ENCODE measurements around the gene MRPL10. TPM values are rescaled to one million over a fixed set of nuclear protein-coding genes. Genes with fewer than 3 reads are reported as not detected.

Gene MRPL10
- total and polyA plus RNA-seq, 12 donors, result 44.2 to 72.3 (median 61.9) TPM

DNA sequence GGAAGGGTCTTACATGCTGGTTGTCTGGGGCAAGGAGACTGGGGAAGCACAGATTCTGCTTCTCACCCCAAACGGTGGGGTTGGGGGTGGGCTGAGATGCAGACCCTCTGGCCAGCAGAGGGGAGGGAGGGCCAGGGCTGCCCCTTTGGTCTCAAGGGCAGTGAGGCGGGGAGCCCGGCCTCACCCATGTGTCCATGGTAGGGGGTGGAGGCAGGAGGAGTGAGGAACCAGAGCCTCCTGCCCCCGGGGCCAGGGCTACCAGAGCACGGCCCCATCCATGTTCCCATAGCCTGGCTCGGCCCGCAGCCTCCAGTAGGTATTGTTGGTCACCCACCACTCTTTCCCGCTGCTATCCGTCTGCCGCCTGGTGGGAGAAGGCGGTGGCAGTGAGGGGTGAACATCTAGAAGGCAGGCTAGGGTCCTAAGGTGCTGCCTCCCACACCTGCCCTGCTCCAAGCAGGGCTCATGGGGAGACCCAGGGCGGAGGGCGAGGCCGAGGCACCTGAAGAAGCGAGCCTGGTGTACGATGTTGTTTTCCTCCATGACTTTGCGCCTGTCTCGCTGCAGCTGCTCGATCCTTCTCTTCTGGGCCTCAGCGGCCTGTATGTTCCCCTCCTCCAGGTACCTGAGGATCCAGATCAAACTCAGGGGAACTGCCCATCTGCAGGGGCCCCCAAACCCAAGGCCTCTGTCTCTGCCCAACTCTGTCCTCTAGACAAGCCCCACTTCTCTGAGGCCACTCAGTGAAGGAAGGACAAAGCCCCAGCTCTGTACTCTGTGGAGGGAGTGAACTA is 23.1 kb downstream of the MRPL10 start:
- Histone ChIP-seq H3K27me3 (no peaks in the 10 kb centered on the region), H3K36me3 (peaks cover 0 to 67% (median 13%) of the 10 kb centered on the region in 9 donors), H3K27ac (no peak overlapping the region), H3K4me3 (no peak overlapping the region), H3K9me3 (no peaks in the 10 kb centered on the region), H3K4me1 (peaks cover 0 to 14% (median 0%) of the 10 kb centered on the region in 9 donors)
- intact Hi-C loops (cut with DNase I), result loop anchor here in 3 of 10 donors (10.0 kb wide), 2 partner anchors 113 to 143 kb away; partner anchors contain the start of gene TBKBP1 (in 1 of the 3)
- DNase-seq (no peak), ATAC-seq (no peak)
- TF ChIP-seq, protein P1, sequence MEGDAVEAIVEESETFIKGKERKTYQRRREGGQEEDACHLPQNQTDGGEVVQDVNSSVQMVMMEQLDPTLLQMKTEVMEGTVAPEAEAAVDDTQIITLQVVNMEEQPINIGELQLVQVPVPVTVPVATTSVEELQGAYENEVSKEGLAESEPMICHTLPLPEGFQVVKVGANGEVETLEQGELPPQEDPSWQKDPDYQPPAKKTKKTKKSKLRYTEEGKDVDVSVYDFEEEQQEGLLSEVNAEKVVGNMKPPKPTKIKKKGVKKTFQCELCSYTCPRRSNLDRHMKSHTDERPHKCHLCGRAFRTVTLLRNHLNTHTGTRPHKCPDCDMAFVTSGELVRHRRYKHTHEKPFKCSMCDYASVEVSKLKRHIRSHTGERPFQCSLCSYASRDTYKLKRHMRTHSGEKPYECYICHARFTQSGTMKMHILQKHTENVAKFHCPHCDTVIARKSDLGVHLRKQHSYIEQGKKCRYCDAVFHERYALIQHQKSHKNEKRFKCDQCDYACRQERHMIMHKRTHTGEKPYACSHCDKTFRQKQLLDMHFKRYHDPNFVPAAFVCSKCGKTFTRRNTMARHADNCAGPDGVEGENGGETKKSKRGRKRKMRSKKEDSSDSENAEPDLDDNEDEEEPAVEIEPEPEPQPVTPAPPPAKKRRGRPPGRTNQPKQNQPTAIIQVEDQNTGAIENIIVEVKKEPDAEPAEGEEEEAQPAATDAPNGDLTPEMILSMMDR (IDR thresholded peaks at IDR 0.05), result no peak
- 89 to 94% methylated on average over 20 of the region's 20 CpGs for WGBS, 2 donors

DNA sequence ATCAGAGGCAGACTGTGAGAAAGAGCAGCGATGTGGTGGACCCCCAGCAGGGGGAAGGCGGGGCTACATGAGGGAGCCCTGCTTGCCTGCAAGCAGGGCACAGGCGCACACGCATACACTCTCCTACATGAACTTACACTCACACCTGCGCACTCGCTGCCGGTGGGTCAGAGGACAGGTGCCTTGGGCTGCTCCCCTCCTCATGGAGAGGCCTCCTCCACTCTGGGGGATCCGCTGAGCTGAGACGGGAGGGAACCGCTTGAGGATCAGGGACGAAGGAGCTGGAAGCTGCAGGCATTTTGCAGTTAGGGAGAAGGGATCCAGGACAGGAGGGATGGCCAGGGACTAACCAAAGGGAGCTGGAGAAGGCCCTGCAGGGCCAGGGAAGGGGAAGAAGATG is 23.9 kb downstream of the MRPL10 start:
- Histone ChIP-seq H3K27me3 (no peaks in the 10 kb centered on the region), H3K27ac (no peak overlapping the region), H3K4me3 (no peak overlapping the region), H3K36me3 (peaks cover 0 to 59% (median 10%) of the 10 kb centered on the region in 9 donors), H3K4me1 (peaks cover 0 to 14% (median 0%) of the 10 kb centered on the region in 9 donors), H3K9me3 (no peaks in the 10 kb centered on the region)
- DNase-seq (no peak), ATAC-seq (no peak)
- intact Hi-C loops (cut with DNase I), result loop anchor here in 3 of 10 donors (10.0 kb wide), 2 partner anchors 113 to 143 kb away; partner anchors contain the start of gene TBKBP1 (in 1 of the 3)
- TF ChIP-seq, protein P1 (IDR thresholded peaks at IDR 0.05), result no peak
- 88 to 92% methylated on average over 10 to 11 of the region's 11 CpGs for WGBS, 2 donors

DNA sequence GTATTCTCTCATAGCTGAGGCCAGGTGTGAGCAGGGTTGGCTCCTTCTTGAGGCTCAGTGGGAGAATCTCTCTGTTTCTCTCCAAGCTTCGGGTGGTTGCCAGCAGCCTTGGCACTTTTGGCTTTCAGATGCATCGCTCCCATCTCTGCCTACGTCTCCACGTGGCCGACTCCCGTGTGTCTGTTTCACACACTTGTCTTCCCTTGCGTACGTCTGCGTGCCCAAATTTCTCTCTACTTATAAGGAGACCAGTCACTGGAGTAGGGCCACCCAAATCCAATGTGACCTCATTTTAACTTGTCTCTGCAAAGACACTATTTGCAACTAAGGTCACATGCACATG is 24.5 kb downstream of the MRPL10 start:
- WGBS, 2 donors, result 90 to 91% methylated on average over 9 of the region's 9 CpGs
- peaks cover 0 to 14% (median 0%) of the 10 kb centered on the region in 9 donors for H3K4me1 ChIP-seq
- no peaks in the 10 kb centered on the region for H3K9me3 ChIP-seq
- ATAC-seq (no peak), DNase-seq (no peak)
- no peak overlapping the region for H3K4me3 ChIP-seq
- peaks cover 0 to 53% (median 10%) of the 10 kb centered on the region in 9 donors for H3K36me3 ChIP-seq
- intact Hi-C loops (cut with DNase I), result loop anchor here in 3 of 10 donors (10.0 kb wide), 2 partner anchors 112 to 142 kb away; partner anchors contain the start of gene TBKBP1 (in 1 of the 3)
- no peaks in the 10 kb centered on the region for H3K27me3 ChIP-seq
- TF ChIP-seq, protein P1 (IDR thresholded peaks at IDR 0.05), result no peak
- H3K27ac ChIP-seq, result no peak overlapping the region

DNA sequence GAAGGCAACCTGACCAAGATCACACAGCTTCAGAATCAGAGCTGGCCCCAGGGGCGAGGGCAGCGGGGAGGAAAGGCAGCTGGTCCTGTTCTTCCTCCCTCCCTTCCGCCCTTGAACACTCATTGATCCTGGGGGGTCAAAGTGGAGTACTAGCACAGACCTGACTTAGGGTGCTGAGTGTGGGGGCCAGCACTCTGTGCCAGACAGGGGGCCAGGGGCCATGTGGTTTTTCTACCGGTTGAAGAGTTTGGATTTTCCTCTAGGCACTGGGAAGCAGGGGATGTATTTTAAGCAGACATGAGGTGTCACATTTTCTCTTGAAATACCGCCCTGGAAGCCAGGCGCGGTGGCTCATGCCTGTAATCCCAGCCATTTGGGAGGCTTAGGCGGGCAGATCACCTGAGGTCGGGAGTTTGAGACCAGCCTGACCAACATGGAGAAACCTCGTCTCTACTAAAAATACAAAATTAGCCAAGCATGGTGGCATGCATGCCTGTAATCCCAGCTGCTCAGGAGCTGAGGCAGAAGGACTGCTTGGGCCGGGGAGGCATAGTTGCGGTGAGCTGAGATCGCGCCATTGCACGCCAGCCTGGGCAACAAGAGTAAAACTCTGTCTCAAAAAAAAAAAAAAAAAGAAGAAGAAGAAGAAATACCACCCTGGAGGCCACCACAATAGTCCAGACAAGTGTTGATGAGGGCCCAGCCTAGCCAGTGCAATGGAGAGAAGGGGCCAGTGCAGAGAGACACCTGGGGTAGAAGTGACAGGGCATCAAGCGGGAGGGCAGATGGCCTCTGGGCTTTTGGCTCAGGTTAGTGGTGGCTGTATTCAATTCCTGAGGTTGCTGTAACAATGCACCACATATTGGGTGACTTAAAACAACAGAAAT is 25.1 kb downstream of the MRPL10 start:
- H3K36me3 ChIP-seq, result peaks cover 0 to 47% (median 10%) of the 10 kb centered on the region in 9 donors
- TF ChIP-seq, protein P1 (IDR thresholded peaks at IDR 0.05), result no peak
- no peak overlapping the region for H3K4me3 ChIP-seq
- H3K27me3 ChIP-seq, result no peaks in the 10 kb centered on the region
- H3K9me3 ChIP-seq, result no peaks in the 10 kb centered on the region
- no peak for DNase-seq
- 80 to 81% methylated on average over 16 of the region's 16 CpGs for WGBS, 2 donors
- peak in 3 of 8 donors; percentile 4 to 23 (median 19) for ATAC-seq
- peak overlapping the region in 3 of 10 donors; percentile 4 to 39 (median 22) for H3K27ac ChIP-seq
- H3K4me1 ChIP-seq, result peaks cover 0 to 14% (median 0%) of the 10 kb centered on the region in 9 donors
- intact Hi-C loops (cut with DNase I), result loop anchor here in 3 of 10 donors (10.0 kb wide), 2 partner anchors 111 to 141 kb away; partner anchors contain the start of gene TBKBP1 (in 1 of the 3)
